Osteocyte (in vitro differentiated cells): Measurements from ENCODE around the gene MYNN. TPM values are rescaled to one million over a fixed set of nuclear protein-coding genes. Genes with fewer than 3 reads are reported as not detected.
A peak's percentile ranks its signal among the peaks of the same experiment; 100 is the strongest.

Source experiments
- DNase-seq: peaks from one replicate; pipeline ENCODE4 v3.0.0; 2021; ENCODE audit warnings: mixed read lengths; ENCODE audit not compliant: unreplicated experiment; ENCODE audit errors: extremely low spot score
- H3K27ac Mint-ChIP-seq: one replicate; pipeline ENCODE4 v1.8.0; 2021; ENCODE audit warnings: mild to moderate bottlenecking, mixed read lengths; ENCODE audit not compliant: unreplicated experiment
- H3K27me3 Mint-ChIP-seq: one replicate; pipeline ENCODE4 v1.8.0; 2021; ENCODE audit warnings: mixed read lengths; ENCODE audit not compliant: unreplicated experiment
- H3K36me3 Mint-ChIP-seq: one replicate; pipeline ENCODE4 v1.8.0; 2021; ENCODE audit warnings: mixed read lengths; ENCODE audit not compliant: unreplicated experiment
- H3K4me1 Mint-ChIP-seq: one replicate; pipeline ENCODE4 v1.8.0; 2021; ENCODE audit warnings: mixed read lengths; ENCODE audit not compliant: unreplicated experiment
- H3K4me3 Mint-ChIP-seq: one replicate; pipeline ENCODE4 v1.8.0; 2021; ENCODE audit warnings: mild to moderate bottlenecking, moderate library complexity, mixed read lengths; ENCODE audit not compliant: unreplicated experiment
- H3K9me3 Mint-ChIP-seq: one replicate; pipeline ENCODE4 v1.8.0; 2021; ENCODE audit warnings: mixed read lengths; ENCODE audit not compliant: unreplicated experiment
- CTCF ChIP-seq: fragments of 200-600 bp; sonication (generic); IDR thresholded peaks from 2 replicates; pipeline ENCODE4 v1.5.0; 2021; ENCODE audit warnings: antibody characterized with exemption, mild to moderate bottlenecking, moderate library complexity
- total RNA-seq: library from RNA; stranded (reverse); gene quantifications from 2 replicates; pipeline ENCODE4 v1.2.1, GENCODE V29; 2021

Gene MYNN
- total RNA-seq, 1 donor from 2014 or later = 16.7 TPM

- Mint-ChIP-seq H3K4me3 (peak within 1 kb of the TSS; percentile 84), H3K27me3 (no peaks in the 10 kb centered on the region), H3K9me3 (peaks cover 5% of the 10 kb centered on the region), H3K36me3 (no peaks in the 10 kb centered on the region), H3K4me1 (peaks cover 18% of the 10 kb centered on the region), H3K27ac (peak within 1 kb of the TSS; percentile 92)
- DNase-seq = peak; percentile 87
- no peak for TF ChIP-seq CTCF
Observed at GRCh38 chr3:169769287-169770181, 3.7 kb upstream of the MYNN start, which contains the start of gene ACTRT3. ACTRT3 (minus strand) TSS chr3:169769561; CDS start chr3:169769520, 41 bp downstream.

GRCh38 chr3:169771497-169772304, 1.5 kb upstream of the MYNN start:
- Mint-ChIP-seq H3K27me3 (no peaks in the 10 kb centered on the region), H3K9me3 (no peaks in the 10 kb centered on the region), H3K4me1 (peaks cover 33% of the 10 kb centered on the region), H3K4me3 (peak overlapping the region; percentile 98), H3K36me3 (peaks cover 12% of the 10 kb centered on the region), H3K27ac (peak overlapping the region; percentile 100)
- TF ChIP-seq CTCF = no peak
- DNase-seq = no peak

GRCh38 chr3:169772305-169772896, 795 bp upstream of the MYNN start:
- peak; percentile 87 for DNase-seq
- no peaks in the 10 kb centered on the region for H3K9me3 Mint-ChIP-seq
- H3K36me3 Mint-ChIP-seq = peaks cover 17% of the 10 kb centered on the region
- no peaks in the 10 kb centered on the region for H3K27me3 Mint-ChIP-seq
- no peak for TF ChIP-seq CTCF
- peak overlapping the region; percentile 100 for H3K27ac Mint-ChIP-seq
- peaks cover 33% of the 10 kb centered on the region for H3K4me1 Mint-ChIP-seq
- peak overlapping the region; percentile 98 for H3K4me3 Mint-ChIP-seq

GRCh38 chr3:169774186-169774585, 990 bp downstream of the MYNN start:
- Mint-ChIP-seq H3K36me3 (peaks cover 29% of the 10 kb centered on the region), H3K27me3 (no peaks in the 10 kb centered on the region), H3K9me3 (no peaks in the 10 kb centered on the region), H3K4me3 (peak overlapping the region; percentile 98), H3K27ac (peak overlapping the region; percentile 100), H3K4me1 (peaks cover 33% of the 10 kb centered on the region)
- TF ChIP-seq CTCF = no peak
- DNase-seq = no peak
